ENCODE results near the gene PGC.
"Not testable (repeated sequence)": the region's sequence is repeated elsewhere in the genome, so short reads cannot be mapped to it uniquely, and the experiment has no call there.

The PGC gene

DNA sequence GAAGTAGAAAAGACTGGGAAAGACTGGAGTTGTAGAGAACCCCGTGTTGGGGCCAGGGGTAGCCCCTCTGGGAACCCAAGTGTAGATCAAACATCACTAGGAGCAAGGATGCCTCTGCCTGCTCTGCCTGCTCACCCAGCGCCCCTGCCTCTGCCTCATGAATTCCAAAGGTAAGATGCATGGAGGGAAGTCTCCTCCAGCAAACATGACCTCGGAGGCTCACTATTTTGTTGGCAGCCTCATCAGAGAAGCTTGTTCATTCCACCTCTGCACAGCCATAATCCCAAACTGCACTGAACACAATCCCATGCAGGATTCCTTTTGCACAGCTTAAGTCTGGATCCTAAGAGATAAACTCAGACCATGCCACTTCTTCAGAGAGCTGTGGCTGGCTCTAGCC, 27.6 kb upstream of the PGC start:
- DNase-seq = no peak

DNA sequence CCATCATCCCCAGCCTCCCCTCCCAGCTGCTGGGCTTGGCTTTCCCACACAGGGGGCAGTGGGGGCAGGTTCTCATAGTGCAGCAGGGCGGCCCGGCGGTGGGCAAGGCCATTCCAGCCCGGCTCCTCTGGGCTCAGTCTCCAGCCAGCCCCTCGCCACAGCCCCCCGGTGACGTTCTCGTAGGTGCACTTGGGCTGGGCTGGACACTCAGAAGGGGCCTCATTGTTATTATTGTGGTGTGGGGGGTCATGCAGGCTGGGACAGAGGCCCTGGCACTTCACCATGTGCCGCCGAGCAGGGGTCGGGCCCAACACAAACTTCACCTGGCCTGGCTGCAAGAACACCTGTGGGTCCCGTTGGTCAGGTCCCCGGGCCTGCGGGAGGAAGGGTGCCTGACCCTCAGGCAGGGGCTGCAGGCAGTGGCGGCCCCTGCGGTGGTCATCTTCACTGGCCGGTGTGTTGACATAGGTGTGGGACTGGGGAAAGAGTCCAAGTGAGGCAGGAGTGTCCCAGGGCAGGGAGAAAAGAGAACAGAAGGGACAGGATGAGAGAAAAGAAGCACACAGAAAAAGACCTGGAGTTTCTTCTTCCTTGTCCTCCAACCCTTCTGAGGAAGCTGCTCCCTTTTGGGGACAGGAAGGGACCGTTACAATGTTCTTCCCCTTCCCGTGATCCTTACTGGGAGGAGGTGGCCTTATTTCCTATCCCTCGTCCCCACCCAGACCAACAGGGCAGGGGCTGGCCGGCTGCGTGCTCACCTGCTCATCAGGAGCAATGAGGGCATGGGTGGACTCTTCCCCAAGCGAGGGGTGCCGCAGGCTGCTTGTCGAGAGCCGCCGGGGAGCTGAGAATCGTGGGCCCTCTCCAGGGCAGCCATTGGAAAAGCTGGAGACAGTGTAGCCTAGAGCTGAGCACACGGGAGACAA, 24.1 kb upstream of the PGC start:
- DNase-seq = no peak

DNA sequence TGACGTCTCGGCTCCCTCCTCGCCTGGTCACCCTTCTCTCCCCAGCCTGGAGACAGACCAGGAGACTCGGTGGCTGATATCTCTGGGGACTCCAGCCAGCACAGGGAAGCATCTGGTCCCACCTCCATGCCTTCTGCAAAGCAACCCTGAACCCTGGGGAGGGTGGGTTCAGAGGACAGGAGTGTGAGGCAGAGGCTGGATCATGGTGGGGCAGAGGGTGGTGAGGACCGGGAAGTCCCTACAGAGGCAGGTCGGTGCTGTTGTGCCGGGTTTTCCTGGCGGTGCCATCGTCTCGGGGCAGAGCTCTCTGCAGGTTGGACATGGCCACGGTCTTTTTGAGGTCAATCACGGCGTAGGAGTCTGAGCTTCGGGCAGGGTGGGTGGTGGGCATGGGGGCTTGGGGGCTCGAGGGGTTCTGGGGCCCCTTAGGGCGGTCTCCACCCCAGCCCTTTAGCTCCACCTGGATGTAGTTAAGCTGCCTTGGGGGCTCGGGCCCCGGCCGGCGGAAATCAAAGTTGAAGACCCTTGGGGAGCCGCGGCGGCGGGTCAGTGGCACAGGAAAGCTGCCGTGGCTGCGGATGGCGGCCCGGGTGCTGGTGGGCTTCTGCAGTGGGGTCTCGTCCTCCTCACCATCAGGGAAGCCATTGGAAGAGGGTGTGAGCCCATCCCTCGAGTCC, 23.3 kb upstream of the PGC start:
- DNase-seq = no peak

DNA sequence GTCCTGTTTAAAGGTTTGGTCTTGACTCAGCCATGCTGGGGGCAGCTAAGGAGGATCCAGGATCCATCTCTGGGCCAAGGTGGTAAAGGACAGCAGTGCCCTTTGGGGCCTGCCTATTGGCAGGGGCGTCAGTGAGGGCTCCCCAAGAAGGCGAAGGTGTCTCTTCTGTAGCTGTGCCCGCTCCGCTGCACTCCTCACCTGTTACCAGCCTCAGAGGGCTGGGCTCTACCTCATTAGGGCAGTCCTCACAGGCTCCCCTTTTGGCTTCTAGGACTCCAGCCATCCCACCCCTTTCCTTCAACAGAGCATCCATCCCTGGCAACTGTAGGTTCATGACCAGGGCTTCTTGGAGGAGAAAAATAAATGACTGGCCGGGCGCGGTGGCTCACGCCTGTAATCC, 22.2 kb upstream of the PGC start:
- no peak for DNase-seq

DNA sequence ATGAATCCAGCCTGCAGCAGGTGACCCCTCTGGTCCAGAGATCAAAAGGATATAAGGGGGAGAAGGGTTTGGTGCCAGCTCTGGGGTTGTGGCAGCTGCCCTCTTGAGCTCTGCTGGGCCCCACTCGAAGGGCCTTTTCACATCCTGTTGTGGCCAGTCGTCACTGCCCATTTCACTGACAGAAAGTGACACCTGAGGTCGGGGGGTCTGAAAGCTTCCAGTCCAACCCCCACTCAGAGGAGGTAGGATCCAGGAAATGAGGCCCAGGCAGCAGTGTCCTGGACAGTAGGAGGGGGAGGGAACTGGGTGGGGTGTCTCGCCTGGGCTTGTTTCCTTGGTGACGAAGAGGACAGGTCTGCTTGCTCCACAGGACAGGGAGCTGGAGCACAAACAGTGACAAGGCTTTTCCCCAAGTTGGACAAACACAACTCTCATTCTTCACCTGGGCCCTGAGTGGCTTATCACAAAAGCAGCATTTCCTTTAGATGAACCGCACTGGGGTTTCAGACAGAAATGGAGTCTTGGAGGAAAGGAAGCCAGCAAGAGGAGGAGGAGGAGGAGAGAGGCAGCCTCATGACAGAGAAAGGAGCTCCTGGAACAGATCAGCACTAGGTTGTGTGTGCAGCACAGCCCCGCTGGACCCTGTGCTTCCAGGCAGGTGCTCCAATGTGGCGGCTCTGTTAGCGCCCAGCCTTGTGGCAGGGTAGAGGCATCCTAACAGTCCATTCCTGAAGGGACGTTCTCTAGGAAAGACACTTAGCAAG, 21.5 kb upstream of the PGC start:
- DNase-seq = no peak

DNA sequence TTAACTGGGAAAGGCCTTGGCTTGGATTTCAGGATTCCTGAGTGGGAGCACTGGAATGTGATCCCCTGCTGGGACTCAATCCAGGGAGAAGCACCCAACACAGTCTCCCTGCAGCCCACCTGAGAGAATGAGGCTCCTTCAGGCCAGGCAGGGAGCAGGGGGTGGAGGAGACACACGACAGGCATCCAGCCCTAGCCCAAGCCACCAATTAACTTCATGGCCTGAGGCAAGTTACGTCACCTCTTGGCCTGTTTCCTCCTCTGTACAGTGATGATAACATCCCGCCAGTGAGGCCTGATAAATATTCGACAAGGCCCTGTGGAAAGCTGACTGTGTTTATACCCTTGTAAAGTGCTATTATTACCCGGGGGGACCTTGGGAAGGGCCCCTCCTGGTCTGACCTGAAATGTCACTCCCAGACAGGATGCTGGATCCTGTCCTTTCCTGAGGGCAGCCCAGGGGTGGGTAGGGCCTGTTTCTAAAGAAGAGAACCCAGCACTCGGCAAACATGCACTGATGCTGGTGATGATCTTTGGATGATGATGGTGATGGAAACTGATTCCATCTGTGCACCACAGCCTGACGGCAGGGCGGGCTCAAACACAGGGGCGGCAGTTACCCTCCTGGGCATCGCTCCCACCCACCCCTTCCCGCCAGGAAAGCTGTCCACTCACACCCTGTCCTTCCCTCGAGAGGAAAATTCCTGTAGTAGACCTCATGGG, 20.1 kb upstream of the PGC start:
- DNase-seq = no peak

DNA sequence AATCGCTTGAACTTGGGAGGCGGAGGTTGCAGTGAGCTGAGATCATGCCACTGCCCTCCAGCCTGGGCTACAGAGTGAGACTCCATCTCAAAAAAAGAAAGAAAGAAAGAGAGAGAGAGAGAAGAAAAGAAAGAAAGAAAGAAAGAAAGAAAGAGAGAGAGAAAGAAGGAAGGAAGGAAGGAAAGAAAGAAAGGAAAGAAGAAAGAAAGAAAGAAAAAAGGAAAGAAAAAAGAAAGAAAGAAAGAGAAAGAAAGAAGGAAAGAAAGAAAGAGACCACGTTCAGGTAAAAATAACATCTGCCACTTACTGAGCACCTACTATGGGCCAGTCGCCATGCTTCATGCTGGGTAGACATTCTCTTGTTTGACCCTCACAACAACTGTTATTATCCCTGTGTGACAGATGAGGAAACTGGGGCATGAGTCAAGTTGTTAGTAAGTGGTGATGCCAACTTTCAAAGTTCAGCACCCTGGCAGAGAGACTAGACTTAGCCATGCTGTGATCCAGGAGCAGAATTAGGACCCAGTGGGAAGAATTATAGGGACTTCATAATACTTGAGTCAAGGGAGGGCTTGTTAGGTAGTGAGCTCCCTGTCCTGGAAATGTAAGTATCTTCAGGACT, 19.0 kb upstream of the PGC start:
- DNase-seq = not testable (repeated sequence)

DNA sequence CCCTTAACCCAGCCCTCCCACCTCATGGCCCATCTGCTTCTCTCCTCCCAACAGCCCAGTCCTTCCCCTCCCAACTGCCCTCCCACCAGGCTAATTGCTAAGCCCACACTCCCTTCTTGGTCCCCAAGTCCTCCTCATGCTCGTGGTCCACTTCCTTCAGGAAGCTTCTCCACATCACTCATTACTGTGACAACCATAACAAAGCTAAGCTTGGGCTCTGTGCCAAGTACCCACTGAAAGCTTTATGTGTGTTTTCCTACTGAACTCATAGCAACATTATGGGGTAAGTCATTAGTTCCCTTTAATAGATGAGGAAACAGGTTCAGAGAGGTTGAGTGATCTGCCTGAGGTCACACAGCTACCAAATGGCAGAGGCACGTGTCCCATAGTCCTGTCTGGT, 16.3 kb upstream of the PGC start:
- no peak for DNase-seq

DNA sequence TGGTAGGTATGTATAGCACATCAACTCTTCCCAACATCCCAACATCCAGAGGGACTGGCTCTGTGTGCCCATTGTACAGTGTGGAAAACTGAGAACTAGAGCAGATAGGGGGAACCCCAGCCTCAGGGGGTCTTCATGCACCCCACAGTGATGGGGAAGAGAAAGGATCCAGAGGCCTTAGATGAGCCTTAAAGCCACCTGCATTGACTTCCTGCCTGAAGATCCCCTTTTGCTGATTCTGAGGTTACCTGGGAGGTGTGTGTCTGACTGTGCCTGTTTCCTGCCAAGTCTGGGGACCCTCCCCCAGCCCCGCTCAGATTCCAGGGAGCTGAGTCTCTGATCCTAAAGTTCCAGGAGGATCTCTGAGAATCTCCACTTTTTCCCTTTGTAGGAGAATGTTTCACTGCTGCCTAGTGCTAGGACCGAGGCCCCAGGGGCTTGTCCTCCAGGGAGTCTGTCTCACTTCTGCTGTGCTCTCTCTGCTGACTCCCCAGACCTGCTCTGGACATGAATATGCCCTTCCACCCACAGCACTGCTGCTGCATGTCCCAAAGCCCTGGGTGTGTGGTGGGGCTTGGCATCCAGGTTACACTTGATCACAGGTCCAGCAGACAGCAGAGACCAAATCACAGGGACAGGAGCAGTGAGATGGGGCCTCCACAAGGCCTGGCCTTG, 12.8 kb upstream of the PGC start:
- DNase-seq = no peak

DNA sequence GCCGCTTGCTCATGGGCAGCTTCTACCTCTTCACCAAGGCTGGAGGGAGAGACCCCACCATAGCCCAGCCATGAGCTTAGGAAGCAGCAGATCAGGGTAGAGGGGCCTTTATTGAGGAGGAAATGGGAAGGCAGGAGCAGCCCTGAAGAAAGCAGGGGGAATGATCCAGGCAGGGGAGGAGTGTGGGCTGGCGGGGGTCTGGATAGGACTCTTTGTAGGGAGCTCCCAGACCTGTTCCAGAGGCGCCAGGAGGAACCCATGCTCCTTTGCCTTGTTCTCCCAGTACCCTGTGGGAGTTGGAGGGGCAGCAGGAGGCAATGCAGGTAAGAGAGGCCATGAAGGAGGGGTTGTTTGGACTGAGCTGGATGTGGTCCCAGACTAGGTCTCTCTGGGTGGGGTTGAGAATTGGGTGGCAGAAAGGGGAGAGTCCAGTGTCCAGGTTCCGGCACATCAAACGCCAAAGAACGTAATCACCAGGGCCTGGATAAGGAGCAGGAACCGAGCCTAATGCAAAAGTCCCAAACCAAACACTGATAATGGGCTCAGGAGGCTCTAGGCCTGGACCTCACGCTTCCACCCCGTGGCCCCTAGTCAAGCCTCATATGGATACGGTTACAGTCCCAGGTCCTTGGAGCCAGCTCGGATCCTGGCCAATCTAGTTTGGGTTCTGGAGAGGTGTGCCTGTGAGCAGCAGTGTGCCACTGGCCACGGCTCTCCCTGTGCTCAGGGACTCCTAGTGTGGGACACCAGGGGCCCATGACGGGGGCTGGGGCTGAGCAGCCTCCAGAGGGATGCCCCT, 12.1 kb upstream of the PGC start:
- DNase-seq = no peak

DNA sequence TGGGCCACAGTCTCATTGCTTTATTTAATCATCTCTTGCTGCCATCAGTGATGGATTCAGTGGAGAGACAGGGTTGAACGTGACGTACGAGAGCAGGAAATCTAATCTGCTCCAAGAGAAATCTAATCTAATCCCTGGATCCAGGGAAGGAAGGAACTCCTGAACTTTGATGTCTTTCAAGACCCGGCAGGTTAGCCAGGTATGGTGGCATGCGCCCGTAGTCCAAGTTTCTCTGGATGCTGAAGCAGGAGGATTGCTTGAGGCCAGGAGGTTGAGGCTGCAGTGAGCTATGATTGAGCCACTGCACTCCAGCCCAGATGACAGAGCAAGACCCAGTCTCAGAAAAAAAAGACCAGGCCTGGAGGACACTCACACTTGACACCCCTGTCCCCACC, 11.4 kb upstream of the PGC start:
- no peak for DNase-seq

DNA sequence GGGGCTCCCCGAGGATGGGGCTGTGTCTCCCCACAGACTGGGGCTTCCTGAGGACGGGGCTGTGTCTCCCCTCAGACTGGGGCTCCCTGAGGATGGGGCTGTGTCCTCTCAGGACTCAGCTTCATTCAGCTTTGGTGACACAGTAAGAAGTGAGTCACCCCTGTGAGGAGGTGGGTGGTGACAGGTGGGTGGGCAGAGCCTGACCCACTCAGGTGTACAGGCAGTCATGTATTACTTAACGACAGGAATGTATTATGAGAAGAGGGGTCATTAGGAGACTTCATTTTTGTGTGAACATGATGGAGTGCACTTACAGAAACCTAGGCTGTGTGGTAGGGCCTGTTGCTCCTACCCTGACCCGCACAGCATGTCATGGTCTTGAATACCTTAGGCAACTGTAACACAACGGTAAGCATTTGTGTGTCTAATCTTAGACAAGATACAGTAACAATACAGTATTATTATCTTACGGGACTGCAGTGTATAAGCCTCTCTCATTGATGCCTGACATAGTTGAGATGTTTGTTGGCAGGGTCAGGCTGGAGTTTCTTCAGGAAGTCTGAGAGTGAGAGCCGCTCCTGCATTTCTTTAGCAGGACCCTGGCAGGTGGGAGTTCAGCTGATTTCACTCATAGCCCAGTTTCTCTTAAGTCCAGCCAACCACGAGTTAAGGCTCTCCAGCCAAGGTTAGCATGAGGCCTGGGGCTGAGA, 10.9 kb upstream of the PGC start:
- no peak for DNase-seq

DNA sequence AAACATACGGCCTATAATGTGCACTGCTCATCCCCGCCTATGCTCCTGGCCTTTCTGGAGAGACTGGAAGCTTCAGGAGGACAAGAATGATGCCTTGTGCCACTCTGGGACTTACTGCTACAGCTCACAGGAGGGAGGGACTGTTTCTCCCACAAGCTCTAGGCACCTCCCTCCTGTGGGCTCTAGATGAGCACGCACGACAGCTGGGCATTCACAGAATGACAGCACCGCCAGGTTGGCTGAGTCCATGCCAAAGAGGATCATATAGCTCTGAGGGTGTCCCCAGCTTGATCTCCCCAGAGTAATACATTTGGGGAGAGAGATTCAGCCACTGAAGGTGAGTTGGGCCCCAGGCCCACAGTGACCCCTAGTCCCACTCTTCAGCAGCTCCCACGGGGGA, 10.1 kb upstream of the PGC start:
- DNase-seq = no peak

DNA sequence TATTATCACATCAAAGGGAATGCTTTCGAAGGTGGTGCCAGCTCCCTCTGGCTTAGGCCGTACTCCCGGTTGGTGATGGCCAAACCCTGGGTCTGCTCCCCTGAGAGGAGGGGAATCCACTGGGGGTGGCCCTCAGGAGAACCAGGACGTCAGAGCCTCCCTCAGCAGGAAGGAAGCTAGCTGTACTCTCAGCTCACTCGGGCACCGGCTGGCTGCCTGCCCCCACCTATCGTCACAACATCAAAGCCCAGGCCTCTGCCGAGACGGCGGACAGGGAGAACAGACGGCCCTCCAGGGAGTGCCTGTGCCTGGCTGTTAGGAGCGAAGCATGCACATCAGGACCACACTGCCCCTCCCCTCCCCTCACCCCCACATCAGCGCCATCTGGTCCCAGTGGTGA, 9.2 kb upstream of the PGC start:
- no peak for DNase-seq

DNA sequence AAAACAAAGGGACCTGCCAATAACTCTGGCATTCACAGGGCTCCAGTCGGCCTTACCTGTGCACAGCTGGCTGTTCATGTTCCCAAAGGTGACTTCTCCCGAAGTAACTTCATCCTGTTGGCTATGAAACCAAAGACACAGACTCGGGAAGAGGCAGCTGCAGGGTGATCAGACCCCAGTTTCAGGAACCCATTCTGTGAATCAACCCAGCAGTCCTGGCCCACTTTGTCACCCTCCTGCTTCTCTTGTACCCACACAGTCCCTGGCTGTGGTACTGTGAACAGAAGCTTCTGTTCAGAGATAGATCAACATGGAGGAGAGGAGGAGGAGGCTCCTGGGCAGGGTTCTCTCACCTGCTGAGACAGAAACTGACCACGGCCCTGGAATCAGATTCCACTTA, 8.7 kb upstream of the PGC start:
- DNase-seq = no peak

DNA sequence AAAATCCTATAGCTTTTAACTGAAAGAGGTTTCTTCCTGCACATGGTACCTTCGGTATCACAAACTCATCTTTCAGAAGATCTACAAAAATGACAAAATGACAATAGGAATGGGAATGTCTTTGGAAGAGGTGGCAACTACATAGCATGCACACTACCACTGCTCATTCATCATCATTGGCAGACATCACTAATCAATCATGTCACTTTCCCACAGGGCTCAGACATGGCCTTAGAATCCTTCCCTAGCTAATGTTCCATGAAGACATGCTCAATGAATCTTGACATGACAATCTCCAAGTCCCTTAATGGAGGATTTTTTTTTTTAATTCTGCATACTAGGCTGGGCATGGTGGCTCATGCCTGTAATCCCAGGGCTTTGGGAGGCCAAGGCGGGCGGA, 3.2 kb upstream of the PGC start:
- DNase-seq = no peak

DNA sequence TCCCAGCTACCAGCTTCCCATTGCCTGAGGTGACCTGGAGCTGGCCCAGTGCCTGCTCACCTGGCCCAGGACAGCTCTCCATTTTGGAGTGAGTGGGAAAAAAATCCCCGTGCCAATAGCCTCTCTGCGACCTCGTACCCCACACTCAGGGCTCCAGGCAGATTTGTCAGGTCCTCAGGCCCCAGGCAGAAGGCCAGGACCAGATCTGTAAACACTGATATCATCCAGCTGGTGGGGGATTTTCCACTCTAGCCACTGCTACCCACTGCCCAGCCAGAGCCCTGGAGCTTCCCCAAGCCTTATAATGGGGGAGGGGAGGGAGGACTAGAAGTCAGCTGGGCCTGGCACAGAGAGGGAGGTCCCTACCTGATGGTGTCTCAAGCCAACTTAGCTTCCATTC, 1.3 kb upstream of the PGC start:
- no peak for DNase-seq

DNA sequence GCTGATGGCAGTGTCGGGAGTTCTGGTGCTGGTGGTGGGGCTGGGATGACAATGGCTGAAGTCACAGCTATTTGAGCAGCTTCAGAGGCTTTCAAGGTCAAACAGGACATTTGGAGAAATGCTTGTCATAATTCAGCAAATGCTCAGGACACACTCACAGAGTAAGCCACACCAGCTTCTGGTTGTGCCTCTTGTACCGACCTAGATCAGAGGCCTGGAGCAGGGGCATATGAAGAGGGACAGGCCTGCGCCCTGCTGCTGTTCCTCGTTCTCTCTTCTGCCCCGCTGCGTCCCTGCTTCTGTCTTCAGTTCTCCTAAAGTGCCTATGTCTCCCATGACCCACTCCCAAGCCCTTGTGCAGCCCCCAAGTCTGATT, 893 bp upstream of the PGC start:
- DNase-seq = no peak

DNA sequence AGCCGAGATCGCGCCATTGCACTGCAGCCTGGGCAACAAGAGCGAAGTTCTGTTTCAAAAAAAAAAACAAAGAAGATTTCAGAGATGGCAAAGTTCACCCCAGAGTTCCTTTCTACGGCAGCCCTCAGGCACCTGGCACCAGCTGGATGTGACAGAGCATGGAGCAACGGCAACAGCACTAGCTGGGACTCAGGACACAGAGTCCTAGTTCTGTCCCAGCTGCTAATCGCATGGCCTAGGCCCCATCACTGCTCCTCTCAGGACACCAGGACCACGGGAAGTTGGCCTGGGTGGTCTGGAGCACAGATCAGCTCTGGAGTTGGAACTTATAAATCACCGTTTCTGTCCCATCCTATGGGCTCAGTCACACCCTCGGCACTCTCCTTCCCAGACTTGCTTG, 1.1 kb downstream of the PGC start:
- no peak for DNase-seq

DNA sequence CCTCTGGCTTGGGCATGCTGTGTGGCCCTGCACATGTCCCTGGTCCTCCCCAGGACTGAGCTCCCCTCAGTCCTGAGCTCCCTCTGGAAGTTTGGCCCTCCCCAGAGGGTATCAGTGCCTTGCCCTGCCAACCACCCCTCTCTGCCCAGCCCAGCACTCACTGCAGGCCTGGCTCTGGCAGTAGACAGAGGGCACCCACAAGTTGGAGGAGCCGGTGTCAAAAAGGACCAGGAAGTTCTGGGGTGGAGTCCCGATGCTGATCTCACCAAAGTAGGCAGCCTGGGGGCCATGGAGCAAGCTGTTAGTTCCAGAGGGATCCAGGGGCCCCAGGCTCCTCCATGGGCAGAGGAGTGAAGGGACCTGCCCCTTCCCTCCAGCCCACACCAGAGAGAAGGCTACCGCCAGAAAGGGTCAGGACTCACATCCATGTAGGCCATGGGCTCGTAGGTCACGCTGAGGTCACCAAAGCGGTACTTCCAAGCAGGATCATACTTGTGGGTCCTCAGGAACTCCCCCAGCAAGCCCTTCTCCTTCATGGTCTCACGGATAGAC, 2.9 kb downstream of the PGC start:
- DNase-seq = no peak
